GM21737 (cell line): Measurements from ENCODE around the gene LILRB2.
"Not testable (repeated sequence)": the region's sequence is repeated elsewhere in the genome, so short reads cannot be mapped to it uniquely, and the experiment has no call there.

Source experiments
- ATAC-seq: cut with Tn5 transposase; IDR thresholded peaks from one replicate; pipeline ENCODE4 v1.9.1; 2021; ENCODE audit warnings: mild to moderate bottlenecking, moderate library complexity; ENCODE audit not compliant: unreplicated experiment

LILRB2 gene

DNA sequence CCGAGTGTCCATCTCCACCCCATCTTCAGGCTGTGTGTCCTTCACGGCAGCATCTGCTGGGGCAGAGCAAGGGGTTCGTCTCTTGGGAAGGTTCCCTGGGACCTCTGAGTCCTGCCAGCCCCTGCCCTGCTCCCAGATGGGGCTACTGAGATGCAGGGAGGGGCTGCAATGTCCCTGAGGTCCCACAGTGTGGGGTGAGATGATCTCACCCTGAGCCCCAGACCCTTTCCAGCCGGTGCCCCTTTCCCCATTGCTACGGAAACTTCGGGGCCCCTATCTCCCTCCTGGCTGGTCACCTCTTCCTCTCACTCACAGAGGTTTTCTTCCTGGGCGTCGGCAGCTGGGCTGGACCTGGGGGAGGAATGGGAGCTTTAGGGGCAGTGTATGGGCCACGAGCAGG, 5.0 kb downstream of the LILRB2 start:
- ATAC-seq: no peak

- not testable (repeated sequence) for ATAC-seq
These were observed 6.4 kb downstream of the LILRB2 start for GRCh38 chr19:54274516-54274915.

DNA sequence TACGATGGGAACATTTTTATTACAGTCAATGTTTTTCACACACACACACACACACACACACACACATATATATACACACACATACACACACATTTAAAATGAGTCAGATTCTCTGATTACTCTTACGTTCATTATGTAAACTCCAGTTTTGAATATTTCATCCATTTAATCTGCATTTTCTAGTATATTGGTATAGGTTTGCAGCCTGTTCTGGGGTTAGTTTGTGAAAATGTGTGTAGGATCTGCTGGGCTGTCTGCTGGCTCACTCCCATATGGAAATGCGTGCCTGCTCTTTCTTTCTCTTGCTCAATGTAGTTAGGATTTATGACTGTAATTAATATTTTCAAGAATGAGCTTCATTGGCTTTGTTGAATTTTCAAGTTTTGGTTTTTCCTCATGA, 7.1 kb downstream of the LILRB2 start:
- ATAC-seq: no peak

DNA sequence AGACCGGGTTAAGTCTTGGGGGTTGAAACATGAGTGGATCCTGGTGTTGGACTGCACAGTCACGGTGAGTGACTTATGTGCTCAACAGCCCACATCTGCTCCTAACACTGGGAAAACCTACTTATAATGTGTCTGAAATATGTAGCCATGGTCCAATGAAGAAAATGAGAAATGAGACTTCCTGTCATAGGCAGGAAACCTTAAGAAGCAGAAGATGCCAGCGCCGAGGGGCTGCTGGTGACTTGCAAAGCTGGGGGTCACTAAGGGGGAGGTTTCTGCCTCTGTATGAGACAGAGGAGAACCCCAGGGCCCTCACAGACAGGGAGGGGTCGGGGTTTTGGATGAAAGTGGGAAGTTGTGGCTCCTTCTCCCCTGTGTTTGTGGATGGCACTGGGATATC, 8.7 kb downstream of the LILRB2 start:
- not testable (repeated sequence) for ATAC-seq

- ATAC-seq: not testable (repeated sequence)
These were observed 9.3 kb downstream of the LILRB2 start for GRCh38 chr19:54271587-54271986.

DNA sequence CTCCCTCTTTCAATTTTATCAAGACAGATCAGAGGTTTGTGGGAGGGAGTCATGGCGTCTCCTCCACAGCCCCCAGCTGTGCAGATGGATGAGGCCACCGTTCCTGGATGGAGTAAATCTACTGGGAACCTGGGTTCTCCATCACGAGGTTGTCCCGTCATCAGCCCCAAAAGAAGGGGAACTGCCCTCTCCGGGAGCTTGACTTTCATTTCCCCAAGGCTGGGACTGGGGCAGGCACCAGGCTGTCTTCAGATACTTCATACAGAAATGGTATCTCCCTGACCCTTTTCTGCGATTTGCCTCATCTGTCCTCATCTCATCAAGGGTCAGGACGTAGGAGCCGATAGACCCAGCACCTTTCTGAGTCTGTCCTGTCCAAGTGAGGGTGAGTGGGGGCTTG, 9.8 kb downstream of the LILRB2 start:
- no peak for ATAC-seq

- no peak for ATAC-seq
These were observed 12.0 kb downstream of the LILRB2 start for GRCh38 chr19:54268936-54269335.

DNA sequence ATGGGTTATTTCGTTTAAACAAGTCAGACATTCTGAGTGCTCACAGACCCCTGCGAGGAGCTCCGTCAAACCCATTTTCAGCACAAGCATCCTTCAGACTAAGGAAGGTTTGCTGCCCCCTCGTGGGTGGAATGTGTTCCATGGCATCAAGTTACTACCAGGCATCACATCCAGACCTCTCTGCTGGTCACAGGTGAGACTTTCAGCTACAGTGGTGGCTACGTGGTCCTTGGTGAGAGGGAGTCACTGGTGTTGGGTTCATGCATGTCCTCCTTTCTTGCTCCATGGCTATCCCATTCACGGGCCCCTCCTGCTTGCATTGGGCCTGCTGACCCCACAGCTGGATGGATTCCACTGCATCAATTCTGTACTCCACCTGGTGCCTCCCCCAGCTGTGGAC, 14.8 kb downstream of the LILRB2 start:
- no peak for ATAC-seq

DNA sequence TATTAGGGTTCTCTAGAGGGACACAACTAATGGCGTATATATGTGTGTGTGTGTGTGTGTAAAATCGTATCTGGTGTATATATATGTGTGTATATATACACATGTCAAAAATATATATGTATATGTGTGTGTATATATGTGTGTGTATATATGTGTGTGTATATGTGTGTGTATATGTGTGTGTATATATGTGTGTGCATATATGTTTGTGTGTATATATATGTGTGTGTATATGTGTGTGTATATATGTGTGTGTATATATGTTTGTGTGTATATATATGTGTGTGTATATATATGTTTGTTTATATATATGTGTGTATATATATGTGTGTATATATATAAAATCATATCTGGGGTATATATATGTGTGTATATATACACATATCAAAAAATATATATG, 18.4 kb downstream of the LILRB2 start:
- no peak for ATAC-seq

DNA sequence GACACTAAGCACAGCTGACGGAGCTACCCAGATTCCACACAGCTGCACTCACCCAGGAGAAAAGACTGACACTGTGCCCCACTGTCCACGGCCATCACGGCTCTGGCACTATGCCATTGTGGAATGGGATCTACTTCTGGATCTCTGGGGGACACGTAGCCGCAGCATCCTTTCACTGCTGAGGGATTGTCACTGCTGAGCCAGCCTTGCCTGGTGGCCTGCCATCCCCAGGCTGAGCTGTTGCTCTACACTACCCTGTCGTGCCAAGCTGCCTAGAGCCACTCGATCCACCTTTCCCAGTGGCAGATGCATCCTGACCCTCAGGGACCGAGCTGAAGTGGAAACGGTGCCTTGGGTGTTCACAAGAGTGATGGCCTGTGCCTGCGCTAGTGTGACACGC, 18.8 kb downstream of the LILRB2 start:
- no peak for ATAC-seq

DNA sequence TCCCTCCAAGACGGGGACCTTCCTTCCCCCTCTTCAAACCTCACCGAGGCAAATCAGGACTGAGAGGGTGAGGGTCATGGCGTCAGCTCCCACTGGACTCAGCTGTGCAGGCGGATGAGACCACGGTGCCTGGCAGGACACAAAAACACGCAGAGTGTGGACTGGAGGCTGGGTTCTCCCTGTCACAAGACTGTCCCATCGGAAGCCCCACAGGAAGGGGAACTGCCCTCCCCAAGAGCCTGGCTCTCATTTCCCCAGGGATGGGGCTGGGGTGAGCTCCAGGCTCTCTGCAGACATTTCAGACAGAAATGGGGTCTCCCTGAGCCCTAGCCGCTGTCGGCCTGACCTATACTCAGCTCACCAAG, 23.8 kb downstream of the LILRB2 start, which contains the start of gene LILRB5:
TSS of gene LILRB5 (minus strand) at position 158 of the 365 bp plus-strand sequence. CDS start at position 78, 80 bp downstream.
- no peak for ATAC-seq

DNA sequence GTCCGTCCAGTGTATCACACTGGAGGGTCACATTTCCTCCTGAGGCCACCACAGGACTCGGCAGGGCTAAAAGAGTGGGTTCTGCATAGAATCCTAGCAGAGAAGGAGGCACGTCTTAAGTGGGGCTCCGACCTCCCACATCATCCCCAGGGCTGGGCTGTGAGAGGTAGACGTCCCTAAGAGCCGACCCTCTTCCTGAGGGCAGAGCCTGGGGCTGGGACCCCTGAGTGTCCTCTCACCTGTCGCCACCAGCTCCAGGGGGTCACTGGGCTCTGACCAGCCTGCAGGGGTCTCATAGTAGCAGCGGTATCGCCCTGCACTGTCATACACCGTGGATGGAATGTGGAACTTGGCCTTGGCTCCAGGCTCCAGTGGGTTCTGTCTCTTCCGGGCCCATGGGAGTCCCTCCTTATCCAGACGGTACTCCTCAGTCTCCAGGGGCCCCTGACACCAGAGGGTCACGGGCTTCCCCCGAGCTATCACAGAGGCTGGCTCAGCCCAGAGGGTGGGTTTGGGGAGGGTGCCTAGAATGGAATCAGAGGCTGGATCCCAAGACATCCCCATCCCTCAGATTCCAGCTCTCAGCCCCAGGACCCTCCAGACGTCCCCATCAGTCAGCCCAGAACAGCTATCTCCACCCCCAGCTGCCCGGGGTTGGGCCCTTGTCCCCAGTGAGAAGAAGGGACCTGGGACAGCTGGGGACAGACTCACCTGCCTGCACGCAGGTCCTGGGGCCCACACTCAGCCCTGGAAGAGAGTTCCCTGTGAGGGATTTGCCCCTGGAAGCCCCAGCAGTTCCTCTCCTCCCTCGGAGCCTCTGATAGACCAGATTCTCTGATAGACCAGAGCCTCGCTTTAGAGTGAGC, 24.4 kb downstream of the LILRB2 start:
- ATAC-seq: no peak

GRCh38 chr19:54255105-54255775, 25.7 kb downstream of the LILRB2 start:
- ATAC-seq: no peak

GRCh38 chr19:54254195-54254906, 26.6 kb downstream of the LILRB2 start:
- ATAC-seq: no peak

- ATAC-seq: no peak
These were observed 27.3 kb downstream of the LILRB2 start for GRCh38 chr19:54253331-54254194.

DNA sequence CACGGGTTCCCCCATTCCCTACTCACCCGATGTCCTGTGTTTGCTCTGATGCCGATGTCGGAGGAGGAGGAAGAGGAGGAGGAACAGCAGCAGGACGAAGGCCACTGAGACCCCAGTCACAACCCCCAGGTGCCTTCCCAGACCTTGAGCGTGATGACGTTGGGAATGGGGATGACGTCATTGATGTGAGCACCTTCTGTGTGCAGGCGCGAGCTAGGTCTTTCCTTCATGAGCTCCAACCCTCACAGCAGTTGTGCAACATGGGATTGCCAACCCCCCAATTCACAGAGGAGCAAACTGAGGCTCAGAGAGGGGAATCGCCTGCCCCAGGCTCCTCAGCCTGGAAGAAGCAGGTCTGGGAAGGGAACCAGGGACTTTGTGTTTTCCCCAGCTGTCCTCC, 28.1 kb downstream of the LILRB2 start:
- no peak for ATAC-seq

DNA sequence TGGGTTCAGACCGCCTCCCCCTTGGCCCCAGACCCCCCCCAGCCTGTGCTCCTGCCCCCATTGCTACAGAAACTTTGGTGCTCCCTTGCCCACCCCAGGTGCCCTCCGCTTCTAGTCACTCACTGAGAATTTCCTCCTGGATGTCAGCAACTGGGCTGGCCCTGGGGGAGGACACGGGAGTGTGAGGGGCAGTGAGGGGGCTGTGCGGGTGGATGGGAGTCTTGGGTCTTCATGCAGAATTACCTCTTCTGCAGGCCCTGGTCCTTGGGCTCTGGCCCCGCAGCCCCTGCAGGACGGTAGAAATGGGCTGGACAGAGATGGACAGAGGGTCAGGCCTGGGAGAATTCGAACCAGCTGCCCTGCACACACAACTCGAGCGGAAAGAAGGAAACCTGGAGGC, 28.7 kb downstream of the LILRB2 start:
- no peak for ATAC-seq

DNA sequence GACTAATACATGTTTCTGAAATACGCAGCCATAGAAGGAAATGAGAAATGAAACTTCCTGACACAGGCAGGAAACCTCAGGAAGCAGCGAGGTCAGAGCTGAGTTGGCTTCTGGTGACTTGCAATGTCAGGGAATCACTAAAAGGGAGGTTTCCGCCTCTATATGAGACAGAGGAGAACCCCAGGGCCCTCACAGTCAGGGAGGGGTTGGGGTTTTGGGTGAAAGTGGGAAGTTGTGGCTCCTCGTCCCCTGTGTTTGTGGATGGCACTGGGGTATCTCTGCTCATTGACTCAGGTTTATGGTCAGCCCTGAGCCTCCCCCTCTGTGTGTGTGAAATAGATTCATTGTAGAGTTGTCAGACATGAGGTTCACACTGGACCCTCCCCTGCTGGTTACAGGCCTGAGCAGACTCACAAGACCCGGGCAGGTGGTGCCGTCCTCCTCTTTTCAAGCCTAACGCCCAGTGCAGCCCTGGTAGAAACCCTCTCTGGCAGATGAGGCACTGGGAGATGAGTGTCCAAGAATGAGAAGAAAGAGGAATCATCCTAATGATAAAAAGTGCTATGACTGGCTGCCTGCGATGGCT, 32.8 kb downstream of the LILRB2 start:
- no peak for ATAC-seq

GRCh38 chr19:54247106-54247930, 33.6 kb downstream of the LILRB2 start:
- ATAC-seq: no peak
